Measurements from ENCODE around the gene GALNT2.

GRCh38 chr1:230312676-230313075, 245.6 kb downstream of the GALNT2 start:
- TF ChIP-seq EZH2 (IDR thresholded peaks at IDR 0.05; ENCODE audit: borderline replicate concordance, low read depth, low read length, severe bottlenecking) (no peak), CTCF (IDR thresholded peaks at IDR 0.05; ENCODE audit: borderline replicate concordance, extremely low read depth, low read length, poor library complexity, severe bottlenecking) (no peak)

Measured in DND-41 (cell line).